Tibial artery (tissue), 4 donors: Measurements from ENCODE around the gene RHOV.

Source experiments
- DNase-seq, 2 donors: peaks; one replicate each; pipeline ENCODE4 v3.0.0-alpha.2; 2019
- H3K27ac ChIP-seq, 2 donors: fragments of 200-600 bp; sonication (generic) in 1 of 2; 1 replicate in 1 of 2; 2 replicates in 1 of 2; pipeline ENCODE4 v1.5.1; 2018 to 2019; ENCODE audit warnings: mild to moderate bottlenecking in 1 of 2
- H3K27me3 ChIP-seq, 2 donors: fragments of 200-600 bp; sonication (generic) in 1 of 2; one replicate each; pipeline versions ENCODE4 v1.5.1 to v1.6.0; 2016 to 2019
- H3K36me3 ChIP-seq, 3 donors: fragments of 200-600 bp; sonication (generic) in 2 of 3; one replicate each; pipeline ENCODE4 v1.5.1; 2016 to 2019; ENCODE audit warnings: mild to moderate bottlenecking in 2 of 3
- H3K4me1 ChIP-seq, 4 donors: fragments of 200-600 bp; sonication (generic) in 2 of 4; 1 replicate in 3 of 4; 2 replicates in 1 of 4; pipeline ENCODE4 v1.5.1; 2016 to 2019
- H3K4me3 ChIP-seq, 2 donors: fragments of 200-600 bp; sonication (generic) in 1 of 2; 1 replicate in 1 of 2; 2 replicates in 1 of 2; pipeline ENCODE4 v1.5.1; 2018 to 2019; ENCODE audit warnings: mild to moderate bottlenecking in 2 of 2
- H3K9me3 ChIP-seq, 3 donors: fragments of 200-600 bp; sonication (generic) in 1 of 3; one replicate each; pipeline ENCODE4 v1.5.1; 2016 to 2019
- CTCF ChIP-seq, 2 experiments: fragments of 200-600 bp in 1 of 2; fragments of 450-650 bp in 1 of 2; IDR thresholded peaks; one replicate each; pipeline ENCODE4 v1.5.1; 2017 to 2019; ENCODE audit warnings: antibody characterized with exemption in 2 of 2, mild to moderate bottlenecking in 1 of 2, moderate library complexity in 1 of 2
- intact Hi-C: fragments of 100-400 bp; cut with DNase I; formaldehyde crosslinking; loops from one replicate; pipeline ENCODE4 v1.15.0; 2023; ENCODE audit warnings: low total_unique reads

The RHOV gene

GRCh38 chr15:40873694-40874561 lies at the start of gene RHOV:
Gene RHOV (minus strand): TSS chr15:40874234. CDS start chr15:40874139, 95 bp downstream.
- peaks cover 0 to 30% of the 10 kb centered on the region in 2 donors for H3K27me3 ChIP-seq
- intact Hi-C loops: no loop called here
- DNase-seq: peak in 1 of 2 donors; percentile 34
- peaks cover 0 to 19% (median 12%) of the 10 kb centered on the region in 4 donors for H3K4me1 ChIP-seq
- TF ChIP-seq CTCF (IDR thresholded peaks at IDR 0.05): no peak
- peak within 1 kb of the TSS; percentile 43 to 60 for H3K4me3 ChIP-seq
- H3K27ac ChIP-seq: no peak within 1 kb of the TSS
- H3K9me3 ChIP-seq: no peaks in the 10 kb centered on the region
- H3K36me3 ChIP-seq: no peaks in the 10 kb centered on the region

DNA sequence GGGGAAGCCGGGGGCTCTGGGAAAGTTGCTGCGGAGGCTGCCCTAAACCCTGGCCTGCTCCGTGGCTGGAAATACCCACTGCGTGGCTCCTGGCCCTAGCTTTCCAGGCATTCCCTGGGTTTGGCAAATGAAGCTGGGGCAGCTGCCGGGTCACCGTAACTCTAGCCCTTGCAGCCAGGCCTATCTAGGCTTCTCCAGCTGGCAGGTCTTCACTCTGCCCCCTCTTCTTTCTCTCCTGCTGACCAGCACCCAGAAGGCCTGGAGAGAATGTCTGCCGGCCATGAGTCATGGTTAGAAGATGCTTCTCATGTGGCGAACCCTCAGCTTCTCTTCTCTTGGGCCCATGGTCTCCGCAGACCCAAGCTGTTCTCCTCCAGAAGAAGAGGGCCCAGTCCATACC lies 49.5 kb upstream of the RHOV start:
- Histone ChIP-seq H3K27ac (no peak overlapping the region), H3K9me3 (no peaks in the 10 kb centered on the region), H3K4me3 (no peak overlapping the region), H3K27me3 (peaks cover 0 to 30% of the 10 kb centered on the region in 2 donors), H3K4me1 (peaks cover 0 to 28% (median 26%) of the 10 kb centered on the region in 4 donors), H3K36me3 (no peaks in the 10 kb centered on the region)
- no peak for DNase-seq
- no peak for TF ChIP-seq CTCF (IDR thresholded peaks at IDR 0.05)
- intact Hi-C loops: no loop called here

- no peak for TF ChIP-seq CTCF (IDR thresholded peaks at IDR 0.05)
- Histone ChIP-seq H3K4me3 (no peak overlapping the region), H3K36me3 (no peaks in the 10 kb centered on the region), H3K27me3 (peaks cover 0 to 20% of the 10 kb centered on the region in 2 donors), H3K9me3 (no peaks in the 10 kb centered on the region), H3K4me1 (peaks cover 0 to 19% (median 17%) of the 10 kb centered on the region in 4 donors), H3K27ac (no peak overlapping the region)
- intact Hi-C loops: no loop called here
- DNase-seq: no peak
These were observed 48.6 kb upstream of the RHOV start for GRCh38 chr15:40922608-40923005.

DNA sequence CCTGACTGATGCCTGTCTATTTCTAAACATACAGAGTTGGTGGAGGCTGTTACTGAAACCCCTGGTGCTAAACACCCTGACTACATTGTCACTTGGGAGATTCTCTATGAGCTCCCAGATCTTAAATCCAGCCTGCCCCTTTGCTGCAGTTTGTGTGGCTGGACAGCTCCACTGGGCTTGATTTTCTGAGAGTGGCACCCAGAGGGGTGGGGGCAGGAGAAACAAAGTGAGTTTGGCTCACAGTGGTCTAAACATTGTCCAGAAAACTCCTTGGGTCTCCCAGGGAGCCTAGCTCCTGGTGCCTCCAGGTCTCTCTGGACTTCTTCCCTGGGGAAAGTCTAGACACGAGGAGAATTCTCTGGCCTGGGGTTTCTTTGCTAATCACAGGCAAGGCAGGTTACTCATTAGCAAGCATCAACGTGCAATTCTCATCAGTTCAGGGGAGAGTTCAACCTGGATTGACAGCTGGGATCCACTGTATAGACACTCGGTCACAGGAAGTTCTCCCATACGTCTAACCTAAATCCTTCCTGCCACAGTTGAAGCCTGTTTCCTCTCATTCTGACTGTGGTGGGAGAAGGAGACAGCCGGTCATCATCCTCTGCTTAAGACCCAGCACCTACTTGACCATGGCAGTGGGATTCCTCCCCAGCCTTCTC lies 48.0 kb upstream of the RHOV start:
- H3K27me3 ChIP-seq: peaks cover 0 to 15% of the 10 kb centered on the region in 2 donors
- H3K36me3 ChIP-seq: no peaks in the 10 kb centered on the region
- TF ChIP-seq CTCF (IDR thresholded peaks at IDR 0.05): no peak
- DNase-seq: no peak
- H3K9me3 ChIP-seq: no peaks in the 10 kb centered on the region
- H3K4me3 ChIP-seq: no peak overlapping the region
- intact Hi-C loops: no loop called here
- no peak overlapping the region for H3K27ac ChIP-seq
- peaks cover 0 to 13% (median 12%) of the 10 kb centered on the region in 4 donors for H3K4me1 ChIP-seq

- TF ChIP-seq CTCF (IDR thresholded peaks at IDR 0.05): no peak
- intact Hi-C loops: no loop called here
- H3K9me3 ChIP-seq: no peaks in the 10 kb centered on the region
- no peak overlapping the region for H3K4me3 ChIP-seq
- H3K27ac ChIP-seq: no peak overlapping the region
- no peak for DNase-seq
- no peaks in the 10 kb centered on the region for H3K4me1 ChIP-seq
- H3K27me3 ChIP-seq: no peaks in the 10 kb centered on the region
- H3K36me3 ChIP-seq: no peaks in the 10 kb centered on the region
These were observed 44.9 kb upstream of the RHOV start for GRCh38 chr15:40918799-40919392.
